ENCODE measurements around the gene NOD1.

Gene NOD1

GRCh38 chr7:30433082-30433481 is 45.5 kb downstream of the NOD1 start:
- H3K4me3 ChIP-seq (ENCODE audit: low read length), result no peak overlapping the region
- TF ChIP-seq, protein P1, sequence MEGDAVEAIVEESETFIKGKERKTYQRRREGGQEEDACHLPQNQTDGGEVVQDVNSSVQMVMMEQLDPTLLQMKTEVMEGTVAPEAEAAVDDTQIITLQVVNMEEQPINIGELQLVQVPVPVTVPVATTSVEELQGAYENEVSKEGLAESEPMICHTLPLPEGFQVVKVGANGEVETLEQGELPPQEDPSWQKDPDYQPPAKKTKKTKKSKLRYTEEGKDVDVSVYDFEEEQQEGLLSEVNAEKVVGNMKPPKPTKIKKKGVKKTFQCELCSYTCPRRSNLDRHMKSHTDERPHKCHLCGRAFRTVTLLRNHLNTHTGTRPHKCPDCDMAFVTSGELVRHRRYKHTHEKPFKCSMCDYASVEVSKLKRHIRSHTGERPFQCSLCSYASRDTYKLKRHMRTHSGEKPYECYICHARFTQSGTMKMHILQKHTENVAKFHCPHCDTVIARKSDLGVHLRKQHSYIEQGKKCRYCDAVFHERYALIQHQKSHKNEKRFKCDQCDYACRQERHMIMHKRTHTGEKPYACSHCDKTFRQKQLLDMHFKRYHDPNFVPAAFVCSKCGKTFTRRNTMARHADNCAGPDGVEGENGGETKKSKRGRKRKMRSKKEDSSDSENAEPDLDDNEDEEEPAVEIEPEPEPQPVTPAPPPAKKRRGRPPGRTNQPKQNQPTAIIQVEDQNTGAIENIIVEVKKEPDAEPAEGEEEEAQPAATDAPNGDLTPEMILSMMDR (conservative IDR thresholded peaks at IDR 0.05; ENCODE audit: low read depth, low read length), result no peak
- DNase-seq (ENCODE audit: low read depth), result peak; percentile 63

DNA sequence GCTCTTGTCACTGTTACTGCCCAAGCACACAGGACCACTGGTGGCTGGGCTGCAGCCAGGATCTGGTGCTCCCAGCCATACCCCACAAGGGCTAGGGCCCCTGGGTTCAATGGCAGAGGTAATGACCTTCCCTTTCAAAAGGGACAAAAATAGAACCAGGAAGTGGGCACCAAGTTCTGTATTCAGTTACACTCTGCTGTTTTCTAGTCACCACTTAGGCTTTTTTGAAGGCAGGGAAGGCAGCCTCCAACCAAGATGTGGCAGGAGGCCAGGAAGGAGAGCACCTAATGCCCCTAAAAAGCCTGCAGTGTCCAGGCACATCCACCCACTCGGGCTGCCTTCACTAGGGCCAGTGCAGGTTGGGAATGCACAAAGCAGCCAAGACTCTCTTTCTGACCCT is 47.8 kb downstream of the NOD1 start:
- no peak for DNase-seq (ENCODE audit: low read depth)
- TF ChIP-seq, protein P1 (conservative IDR thresholded peaks at IDR 0.05; ENCODE audit: low read depth, low read length), result no peak
- H3K4me3 ChIP-seq (ENCODE audit: low read length), result no peak overlapping the region

- TF ChIP-seq, protein P1 (conservative IDR thresholded peaks at IDR 0.05; ENCODE audit: low read depth, low read length), result no peak
- no peak overlapping the region for H3K4me3 ChIP-seq (ENCODE audit: low read length)
- no peak for DNase-seq (ENCODE audit: low read depth)
Observed at GRCh38 chr7:30430276-30430675, 48.3 kb downstream of the NOD1 start.

DNA sequence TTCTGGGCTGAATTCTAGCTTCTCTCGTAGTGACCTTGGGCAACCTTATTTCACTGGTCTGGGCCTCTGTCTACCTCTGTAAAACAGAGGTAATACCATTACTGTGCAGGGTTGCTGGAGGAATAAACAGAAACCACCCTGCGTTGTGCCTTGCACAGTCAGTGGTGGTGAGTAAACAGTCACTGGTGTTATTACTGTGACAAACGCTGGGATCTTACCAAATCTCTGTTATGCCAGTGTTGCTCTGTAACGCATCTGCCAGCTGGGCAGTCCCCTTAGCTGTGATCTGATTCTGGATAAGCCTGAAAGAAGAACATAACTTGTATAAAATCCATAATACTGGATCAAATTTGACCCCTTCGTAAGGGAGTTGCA is 49.4 kb downstream of the NOD1 start:
- H3K4me3 ChIP-seq (ENCODE audit: low read length), result no peak overlapping the region
- DNase-seq (ENCODE audit: low read depth), result no peak
- TF ChIP-seq, protein P1 (conservative IDR thresholded peaks at IDR 0.05; ENCODE audit: low read depth, low read length), result no peak

GRCh38 chr7:30428246-30429155 is 50.1 kb downstream of the NOD1 start:
- TF ChIP-seq, protein P1 (conservative IDR thresholded peaks at IDR 0.05; ENCODE audit: low read depth, low read length), result no peak
- no peak for DNase-seq (ENCODE audit: low read depth)

DNA sequence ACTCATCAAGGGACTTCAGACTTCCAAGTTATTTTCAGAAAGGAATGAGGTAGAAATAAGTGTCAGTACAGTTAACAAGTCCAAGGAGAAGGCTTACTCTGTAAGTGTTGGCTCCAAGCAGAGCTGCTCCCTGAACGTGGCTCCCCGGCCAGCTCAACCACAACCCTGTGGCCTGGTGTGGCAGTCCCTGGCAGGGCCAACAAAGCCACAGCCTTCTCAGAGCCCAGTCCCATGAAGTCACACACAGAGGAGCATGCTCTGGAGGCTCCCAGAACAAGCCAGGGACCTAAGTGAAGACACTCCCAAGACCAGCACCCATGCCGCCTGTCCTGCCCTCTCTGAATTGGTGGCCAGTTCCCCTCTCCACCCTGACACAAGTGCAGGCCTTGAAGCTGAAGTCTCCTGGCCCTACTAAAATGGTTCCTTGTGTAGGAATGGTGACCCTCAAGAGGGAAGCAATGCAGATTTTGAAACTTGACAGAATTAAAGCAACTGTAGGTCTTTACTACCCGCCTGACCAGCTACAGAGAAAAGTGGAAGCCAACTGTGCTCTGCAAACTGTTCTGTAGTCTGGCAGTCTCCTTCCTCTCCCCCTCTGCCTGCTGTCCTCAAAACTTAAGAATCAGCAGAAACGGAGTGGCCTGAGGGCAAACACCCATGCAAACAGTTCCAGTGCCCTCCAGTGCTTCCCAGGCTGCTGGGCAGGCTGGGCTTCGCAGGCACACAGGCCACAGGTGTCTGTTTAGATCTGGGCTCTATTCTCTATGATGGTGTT is 51.1 kb downstream of the NOD1 start:
- no peak for DNase-seq (ENCODE audit: low read depth)
- H3K4me3 ChIP-seq (ENCODE audit: low read length), result no peak overlapping the region
- TF ChIP-seq, protein P1 (conservative IDR thresholded peaks at IDR 0.05; ENCODE audit: low read depth, low read length), result no peak

More at GRCh38 chr7:30428246-30429155, 50.1 kb downstream of the NOD1 start:
- H3K4me3 ChIP-seq (ENCODE audit: low read length), result no peak overlapping the region

Data from retinal pigment epithelial cell (primary cell).